Activated effector memory CD4-positive, alpha-beta T cell treated with anti-CD3 and anti-CD28 coated beads, Interleukin-2, amount 50 U/mL, for 16 hours (primary cell): ENCODE data around the gene MAGI1.
"Not testable (repeated sequence)": the region's sequence is repeated elsewhere in the genome, so short reads cannot be mapped to it uniquely, and the experiment has no call there.

Source experiments
- DNase-seq: peaks from one replicate; pipeline ENCODE4 v3.0.0-alpha.2; 2020

The MAGI1 gene

GRCh38 chr3:65576228-65576627 lies 462.5 kb downstream of the MAGI1 start:
- DNase-seq: no peak

GRCh38 chr3:65575376-65575840 lies 463.3 kb downstream of the MAGI1 start:
- DNase-seq: no peak

GRCh38 chr3:65573548-65574116 lies 465.1 kb downstream of the MAGI1 start:
- DNase-seq: no peak

GRCh38 chr3:65572175-65572777 lies 466.4 kb downstream of the MAGI1 start:
- no peak for DNase-seq

- DNase-seq: no peak
Measured at GRCh38 chr3:65569845-65570405, 468.8 kb downstream of the MAGI1 start.

- DNase-seq: no peak
Measured at GRCh38 chr3:65569129-65569528, 469.6 kb downstream of the MAGI1 start.

- DNase-seq: no peak
Measured at GRCh38 chr3:65568497-65568896, 470.2 kb downstream of the MAGI1 start.

- DNase-seq: not testable (repeated sequence)
Measured at GRCh38 chr3:65565744-65566143, 473.0 kb downstream of the MAGI1 start.

- no peak for DNase-seq
Measured at GRCh38 chr3:65564483-65564882, 474.2 kb downstream of the MAGI1 start.

GRCh38 chr3:65563861-65564260 lies 474.9 kb downstream of the MAGI1 start:
- no peak for DNase-seq

- DNase-seq: no peak
Measured at GRCh38 chr3:65562447-65562846, 476.3 kb downstream of the MAGI1 start.

GRCh38 chr3:65561617-65562016 lies 477.1 kb downstream of the MAGI1 start:
- no peak for DNase-seq

GRCh38 chr3:65560901-65561300 lies 477.8 kb downstream of the MAGI1 start:
- DNase-seq: no peak

GRCh38 chr3:65560133-65560532 lies 478.6 kb downstream of the MAGI1 start:
- no peak for DNase-seq

- no peak for DNase-seq
Measured at GRCh38 chr3:65559643-65560042, 479.1 kb downstream of the MAGI1 start.

GRCh38 chr3:65558826-65559225 lies 479.9 kb downstream of the MAGI1 start:
- no peak for DNase-seq

GRCh38 chr3:65557899-65558564 lies 480.7 kb downstream of the MAGI1 start:
- DNase-seq: no peak

GRCh38 chr3:65556934-65557577 lies 481.7 kb downstream of the MAGI1 start:
- no peak for DNase-seq

GRCh38 chr3:65552434-65552833 lies 486.3 kb downstream of the MAGI1 start:
- DNase-seq: no peak

GRCh38 chr3:65551945-65552344 lies 486.8 kb downstream of the MAGI1 start:
- no peak for DNase-seq

GRCh38 chr3:65550137-65550536 lies 488.6 kb downstream of the MAGI1 start:
- DNase-seq: no peak

GRCh38 chr3:65549626-65549959 lies 489.1 kb downstream of the MAGI1 start:
- no peak for DNase-seq

- DNase-seq: no peak
Measured at GRCh38 chr3:65548848-65549625, 489.7 kb downstream of the MAGI1 start.
